GM19239 (cell line): ENCODE data around the gene NRXN2.

Source experiments
- DNase-seq: peaks from one replicate; pipeline ENCODE4 v3.0.0; 2011; ENCODE audit warnings: low spot score; ENCODE audit not compliant: insufficient read length
- FAIRE-seq: peaks from 2 replicates; lab custom pipeline; 2011; peaks lifted over from hg19 to GRCh38; lab: Jason Lieb, UNC

NRXN2 gene

GRCh38 chr11:64583296-64584262 is 139.4 kb downstream of the NRXN2 start:
- FAIRE-seq (no peak), DNase-seq (no peak)

GRCh38 chr11:64582885-64583284 is 140.1 kb downstream of the NRXN2 start:
- DNase-seq (no peak), FAIRE-seq (no peak)

- DNase-seq (no peak), FAIRE-seq (no peak)
These were observed 141.9 kb downstream of the NRXN2 start for GRCh38 chr11:64581057-64581523.

GRCh38 chr11:64580412-64580811 is 142.6 kb downstream of the NRXN2 start:
- no peak for FAIRE-seq
- no peak for DNase-seq

GRCh38 chr11:64577202-64577601 is 145.8 kb downstream of the NRXN2 start:
- FAIRE-seq (no peak), DNase-seq (no peak)

GRCh38 chr11:64572143-64572542 is 150.9 kb downstream of the NRXN2 start:
- DNase-seq (no peak), FAIRE-seq (no peak)

GRCh38 chr11:64571410-64572091 is 151.4 kb downstream of the NRXN2 start:
- no peak for FAIRE-seq

GRCh38 chr11:64571050-64571409 is 152.0 kb downstream of the NRXN2 start:
- DNase-seq (no peak), FAIRE-seq (no peak)

More at GRCh38 chr11:64571410-64572091, 151.4 kb downstream of the NRXN2 start:
- DNase-seq, result no peak

- DNase-seq (no peak), FAIRE-seq (no peak)
These were observed 152.7 kb downstream of the NRXN2 start for GRCh38 chr11:64570341-64570740.

- DNase-seq, result no peak
- FAIRE-seq, result no peak
These were observed 153.6 kb downstream of the NRXN2 start for GRCh38 chr11:64569300-64569970.

GRCh38 chr11:64568584-64569140 is 154.3 kb downstream of the NRXN2 start:
- DNase-seq, result no peak
- no peak for FAIRE-seq

GRCh38 chr11:64568041-64568571 is 154.9 kb downstream of the NRXN2 start:
- FAIRE-seq (no peak), DNase-seq (no peak)

- no peak for DNase-seq
- no peak for FAIRE-seq
These were observed 155.8 kb downstream of the NRXN2 start for GRCh38 chr11:64566915-64567891.

- FAIRE-seq (no peak), DNase-seq (no peak)
These were observed 156.7 kb downstream of the NRXN2 start for GRCh38 chr11:64566042-64566914.

- no peak for FAIRE-seq
These were observed 157.8 kb downstream of the NRXN2 start for GRCh38 chr11:64564947-64565889.

GRCh38 chr11:64564419-64564818 is 158.6 kb downstream of the NRXN2 start:
- DNase-seq (no peak), FAIRE-seq (no peak)

More at GRCh38 chr11:64564947-64565889, 157.8 kb downstream of the NRXN2 start:
- no peak for DNase-seq

GRCh38 chr11:64563966-64564365 is 159.0 kb downstream of the NRXN2 start:
- no peak for FAIRE-seq
- DNase-seq, result no peak
